Mucosa of rectum (tissue), 2 donors: ENCODE data around the gene DLX2.
"Not testable (repeated sequence)": the region's sequence is repeated elsewhere in the genome, so short reads cannot be mapped to it uniquely, and the experiment has no call there.

Experiments
- H3K27ac ChIP-seq, 2 donors: one replicate each; pipeline ENCODE4 v1.7.0; 2013; ENCODE audit warnings: inconsistent platforms in 2 of 2, low read depth in 2 of 2, low read length in 2 of 2
- H3K27me3 ChIP-seq, 2 donors: one replicate each; pipeline ENCODE4 v1.7.0; 2013; ENCODE audit warnings: low read length in 2 of 2; ENCODE audit not compliant: control insufficient read depth in 2 of 2, insufficient read depth in 2 of 2
- H3K36me3 ChIP-seq, 2 donors: one replicate each; pipeline ENCODE4 v1.7.0; 2013; ENCODE audit warnings: low read length in 2 of 2; ENCODE audit not compliant: control insufficient read depth in 2 of 2, insufficient read depth in 2 of 2
- H3K4me1 ChIP-seq, 2 donors: one replicate each; pipeline ENCODE4 v1.7.0; 2013; ENCODE audit warnings: low read length in 2 of 2, mild to moderate bottlenecking in 1 of 2; ENCODE audit not compliant: control insufficient read depth in 2 of 2, insufficient read depth in 2 of 2
- H3K4me3 ChIP-seq, 2 donors: one replicate each; pipeline ENCODE4 v1.7.0; 2013; ENCODE audit warnings: low read length in 2 of 2
- H3K9ac ChIP-seq, 2 donors: one replicate each; pipeline ENCODE4 v1.7.0; 2013; ENCODE audit warnings: low read length in 2 of 2, low read depth in 1 of 2, mild to moderate bottlenecking in 1 of 2
- H3K9me3 ChIP-seq, 2 donors: one replicate each; pipeline ENCODE4 v1.7.0; 2013; ENCODE audit warnings: low read length in 2 of 2; ENCODE audit not compliant: control insufficient read depth in 2 of 2
- donor health status: healthy.
- donor health status: Normal muscosa, but diverticular disease.

DLX2 gene

DNA sequence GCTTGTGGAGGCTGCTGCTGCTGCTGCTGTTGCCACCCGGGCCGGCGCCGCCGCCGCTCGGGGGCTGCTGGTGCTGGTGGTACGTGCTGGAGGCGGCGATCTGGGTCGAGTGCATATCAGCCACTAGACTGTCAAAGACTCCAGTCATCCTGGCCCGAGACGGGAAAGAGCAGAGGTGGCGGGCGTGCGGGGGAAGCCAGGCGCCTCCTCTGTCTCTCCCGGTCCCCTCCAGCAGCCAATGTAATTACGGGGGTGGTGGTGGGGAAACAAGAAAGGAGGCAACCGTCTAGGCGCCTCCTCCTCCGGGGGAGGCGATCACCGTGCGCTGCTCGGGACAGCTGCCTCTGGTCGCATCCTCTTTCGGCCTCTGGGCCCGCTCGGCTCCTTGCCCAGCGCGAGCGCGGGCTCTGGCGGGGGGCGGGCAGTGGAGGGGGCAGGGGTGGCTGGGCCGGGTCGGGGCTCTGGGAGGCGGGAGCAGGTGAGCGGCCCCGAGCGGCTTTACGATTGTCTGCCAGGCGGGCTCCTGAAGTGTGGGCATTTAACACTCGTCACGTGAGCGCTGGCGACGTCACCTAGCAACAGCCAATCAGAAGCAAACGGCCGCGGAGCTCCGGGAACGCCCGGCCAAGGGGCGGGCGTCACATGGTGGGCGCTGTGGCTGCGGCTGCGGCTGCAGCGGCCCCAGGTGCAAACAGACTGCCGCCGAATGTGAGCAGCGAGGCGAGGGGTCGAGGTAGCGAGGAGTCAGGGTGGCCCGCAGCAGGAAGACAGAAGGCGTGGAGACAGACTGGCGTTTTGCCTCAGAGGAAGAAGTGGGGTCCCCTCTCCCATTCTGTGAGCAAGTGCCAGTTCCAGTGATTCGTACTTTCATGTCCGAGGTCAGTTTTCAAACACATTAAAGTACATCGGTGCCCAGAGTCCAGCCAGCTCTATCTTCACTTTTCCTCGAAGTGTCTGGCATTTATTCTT, at the start of gene DLX2:
Gene DLX2, minus strand, starts transcription at position 510 of the 969 bp plus-strand sequence. Its CDS starts 362 bp downstream, at position 148.
- Histone ChIP-seq H3K9me3 (no peaks in the 10 kb centered on the region), H3K4me1 (peaks cover 25 to 53% of the 10 kb centered on the region in 2 donors), H3K27me3 (peaks cover 77 to 79% of the 10 kb centered on the region in 2 donors), H3K27ac (no peak within 1 kb of the TSS), H3K9ac (peak within 1 kb of the TSS in 1 of 2 donors; percentile 5), H3K4me3 (peak within 1 kb of the TSS; percentile 57 to 80), H3K36me3 (no peaks in the 10 kb centered on the region)

DNA sequence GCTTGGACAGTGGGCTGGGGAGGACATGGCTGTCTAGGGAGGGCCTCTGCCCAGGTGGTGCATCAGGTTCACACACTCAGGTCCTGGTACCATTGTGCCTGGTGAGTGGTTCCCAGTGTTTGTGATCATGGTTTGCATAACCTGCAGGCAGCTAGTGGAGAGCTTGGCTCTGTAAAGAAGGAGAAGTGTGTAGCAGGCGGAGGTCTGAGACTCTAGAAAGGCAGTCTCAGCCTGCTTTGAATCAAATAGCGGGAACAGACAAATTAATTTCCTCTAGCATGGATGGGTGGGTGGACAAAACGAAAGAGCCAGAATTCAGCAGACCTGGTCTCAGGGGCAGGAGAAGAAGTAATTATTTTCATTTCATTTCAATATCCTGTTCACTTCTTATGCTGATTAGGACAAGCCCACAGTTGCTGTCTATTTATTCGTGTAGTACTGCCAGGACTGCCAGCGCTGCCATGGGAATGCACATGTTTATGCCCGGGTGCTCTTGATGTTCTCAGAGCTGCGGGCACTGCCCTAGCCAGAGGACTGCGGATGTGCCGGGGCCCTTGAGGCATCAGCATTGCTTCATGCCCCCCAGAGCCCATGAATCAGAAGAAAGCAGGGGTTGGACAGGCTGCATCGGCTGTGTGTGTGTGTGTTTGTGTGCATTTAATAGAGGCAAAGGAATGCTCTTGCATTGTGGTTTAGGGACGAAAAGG, 45.4 kb upstream of the DLX2 start:
- Histone ChIP-seq H3K4me1 (no peaks in the 10 kb centered on the region), H3K4me3 (no peak overlapping the region), H3K9me3 (no peaks in the 10 kb centered on the region), H3K9ac (no peak overlapping the region), H3K27ac (no peak overlapping the region), H3K27me3 (peaks cover 0 to 4% of the 10 kb centered on the region in 2 donors), H3K36me3 (no peaks in the 10 kb centered on the region)

DNA sequence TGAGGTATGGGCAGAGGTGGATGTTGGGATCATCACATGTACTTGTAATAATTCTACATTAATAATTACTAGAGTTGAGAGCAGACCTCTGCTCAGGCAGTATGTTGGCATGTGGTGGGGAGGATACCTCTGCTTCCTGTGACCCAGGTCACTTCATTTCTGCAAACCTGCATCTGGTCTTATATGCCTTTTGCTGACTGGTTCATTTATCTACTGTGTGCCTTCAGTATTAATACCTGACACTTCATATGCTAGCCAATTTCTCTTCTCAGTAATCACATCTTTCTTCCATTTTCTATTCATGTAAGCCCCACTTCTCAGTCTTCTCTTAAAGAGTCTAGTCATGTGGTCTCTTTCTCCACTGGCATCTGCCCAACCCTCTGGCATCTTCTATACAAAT, 41.1 kb upstream of the DLX2 start:
- no peak overlapping the region for H3K9ac ChIP-seq
- peaks cover 0 to 6% of the 10 kb centered on the region in 2 donors for H3K27me3 ChIP-seq

DNA sequence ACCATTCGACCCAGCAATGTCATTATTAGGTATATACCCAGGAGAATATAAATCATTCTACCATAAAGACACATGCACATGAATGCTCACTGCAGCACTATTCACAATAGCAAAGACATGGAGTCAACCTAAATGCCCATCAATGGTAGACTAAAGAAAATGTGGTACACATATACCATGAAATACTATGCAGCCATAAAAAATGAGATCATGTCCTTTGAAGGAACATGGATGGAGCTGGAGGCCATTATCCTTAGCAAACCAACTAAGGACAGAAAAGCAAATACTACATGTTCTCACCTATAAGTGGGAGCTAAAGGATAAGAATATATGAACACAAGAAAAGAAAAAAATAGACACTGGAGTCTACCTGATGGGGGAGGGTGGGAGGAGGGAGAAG, 36.0 kb upstream of the DLX2 start:
- H3K27me3 ChIP-seq, H3K9ac ChIP-seq, H3K27ac ChIP-seq, H3K4me3 ChIP-seq, H3K9me3 ChIP-seq, H3K4me1 ChIP-seq, H3K36me3 ChIP-seq: not testable (repeated sequence)

More for the DNA sequence above, 41.1 kb upstream of the DLX2 start:
- H3K36me3 ChIP-seq: no peaks in the 10 kb centered on the region
- no peaks in the 10 kb centered on the region for H3K9me3 ChIP-seq
- H3K4me3 ChIP-seq: no peak overlapping the region
- no peak overlapping the region for H3K27ac ChIP-seq
- no peaks in the 10 kb centered on the region for H3K4me1 ChIP-seq

DNA sequence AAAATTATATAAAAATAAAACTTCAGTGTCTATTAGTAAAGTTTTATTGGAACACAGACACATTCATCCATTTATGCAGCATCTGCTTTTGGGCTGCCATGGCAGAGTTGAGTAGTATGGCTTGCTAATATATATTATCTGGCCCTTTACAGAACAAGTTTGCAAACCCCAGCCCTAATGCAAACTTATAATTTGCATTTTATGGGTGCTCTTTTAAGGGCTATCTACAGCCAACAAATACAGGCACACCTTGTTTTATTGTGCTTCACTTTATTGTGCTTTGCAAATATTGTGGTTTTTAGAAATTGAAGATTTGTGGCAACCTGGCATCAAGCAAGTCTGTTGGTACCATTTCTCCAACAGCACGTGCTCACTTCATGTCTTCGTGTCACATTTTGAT, 35.2 kb upstream of the DLX2 start:
- no peak overlapping the region for H3K9ac ChIP-seq
- no peaks in the 10 kb centered on the region for H3K9me3 ChIP-seq
- H3K36me3 ChIP-seq: no peaks in the 10 kb centered on the region
- no peaks in the 10 kb centered on the region for H3K4me1 ChIP-seq
- H3K4me3 ChIP-seq: no peak overlapping the region
- H3K27me3 ChIP-seq: peaks cover 0 to 2% of the 10 kb centered on the region in 2 donors
- no peak overlapping the region for H3K27ac ChIP-seq

DNA sequence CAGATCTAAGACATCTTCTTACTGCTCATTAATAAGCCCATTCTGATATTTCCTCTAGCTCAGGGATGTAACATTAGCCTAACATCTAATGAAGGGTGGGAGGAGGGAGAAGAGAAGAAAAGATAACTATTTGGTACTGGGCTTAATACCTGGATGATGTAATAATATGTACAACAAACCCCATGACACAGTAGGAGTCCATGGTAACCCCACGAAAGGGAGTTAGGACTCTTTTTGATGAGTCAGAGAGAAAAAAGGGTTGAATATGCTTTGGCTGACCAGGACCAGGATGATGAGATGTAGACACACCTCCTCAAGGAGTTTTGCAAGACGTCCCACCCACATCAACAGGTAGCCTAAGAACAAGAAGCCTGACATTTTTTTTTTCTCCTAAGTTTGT, 34.4 kb upstream of the DLX2 start:
- no peaks in the 10 kb centered on the region for H3K4me1 ChIP-seq
- H3K9me3 ChIP-seq: no peaks in the 10 kb centered on the region
- H3K9ac ChIP-seq: no peak overlapping the region
- no peak overlapping the region for H3K4me3 ChIP-seq
- H3K36me3 ChIP-seq: no peaks in the 10 kb centered on the region
- H3K27ac ChIP-seq: no peak overlapping the region
- peaks cover 0 to 2% of the 10 kb centered on the region in 2 donors for H3K27me3 ChIP-seq

DNA sequence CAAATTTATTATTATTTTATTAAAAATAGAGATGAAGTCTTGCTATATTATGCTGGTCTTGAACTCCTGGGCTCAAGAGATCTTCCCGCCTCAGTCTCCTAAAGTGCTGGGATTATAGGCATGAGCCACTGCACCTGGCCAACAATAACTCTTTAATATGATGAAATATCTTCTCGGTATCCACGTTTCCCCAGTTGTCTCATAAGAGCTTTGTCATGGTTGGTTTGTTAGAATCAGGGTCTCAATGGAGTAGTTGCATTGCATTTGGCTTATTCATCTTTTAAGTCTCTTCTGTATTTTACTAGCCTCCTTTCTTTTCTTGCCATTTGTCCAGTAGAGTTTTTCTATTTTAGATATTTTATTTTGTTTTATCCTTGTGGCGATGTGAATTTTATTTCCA, 32.7 kb upstream of the DLX2 start:
- no peaks in the 10 kb centered on the region for H3K36me3 ChIP-seq
- no peaks in the 10 kb centered on the region for H3K9me3 ChIP-seq
- H3K27ac ChIP-seq: no peak overlapping the region
- no peak overlapping the region for H3K9ac ChIP-seq
- H3K27me3 ChIP-seq: peaks cover 0 to 2% of the 10 kb centered on the region in 2 donors
- H3K4me1 ChIP-seq: no peaks in the 10 kb centered on the region
- H3K4me3 ChIP-seq: no peak overlapping the region

DNA sequence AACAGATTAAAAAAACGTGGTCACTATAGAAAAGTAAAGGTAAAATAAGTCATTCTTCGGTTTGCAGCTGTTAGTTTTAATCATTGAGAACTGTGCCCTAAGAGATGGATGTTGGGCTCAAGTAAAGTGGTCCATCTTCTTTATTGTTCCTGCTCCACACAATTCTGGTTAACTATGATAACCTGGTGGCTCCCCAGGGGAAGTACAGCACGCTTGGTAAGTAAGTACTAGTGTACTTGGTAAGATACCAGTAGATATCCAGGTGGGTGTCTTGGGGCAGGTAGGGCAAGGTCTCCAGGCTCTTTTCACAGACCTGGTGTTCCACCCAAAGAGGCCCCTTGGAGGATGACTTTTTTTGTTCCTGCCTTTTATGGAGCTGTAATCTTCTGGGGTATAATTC, 31.6 kb upstream of the DLX2 start:
- Histone ChIP-seq H3K9ac (no peak overlapping the region), H3K27me3 (no peaks in the 10 kb centered on the region), H3K4me1 (no peaks in the 10 kb centered on the region), H3K27ac (no peak overlapping the region), H3K4me3 (no peak overlapping the region), H3K9me3 (no peaks in the 10 kb centered on the region), H3K36me3 (no peaks in the 10 kb centered on the region)

DNA sequence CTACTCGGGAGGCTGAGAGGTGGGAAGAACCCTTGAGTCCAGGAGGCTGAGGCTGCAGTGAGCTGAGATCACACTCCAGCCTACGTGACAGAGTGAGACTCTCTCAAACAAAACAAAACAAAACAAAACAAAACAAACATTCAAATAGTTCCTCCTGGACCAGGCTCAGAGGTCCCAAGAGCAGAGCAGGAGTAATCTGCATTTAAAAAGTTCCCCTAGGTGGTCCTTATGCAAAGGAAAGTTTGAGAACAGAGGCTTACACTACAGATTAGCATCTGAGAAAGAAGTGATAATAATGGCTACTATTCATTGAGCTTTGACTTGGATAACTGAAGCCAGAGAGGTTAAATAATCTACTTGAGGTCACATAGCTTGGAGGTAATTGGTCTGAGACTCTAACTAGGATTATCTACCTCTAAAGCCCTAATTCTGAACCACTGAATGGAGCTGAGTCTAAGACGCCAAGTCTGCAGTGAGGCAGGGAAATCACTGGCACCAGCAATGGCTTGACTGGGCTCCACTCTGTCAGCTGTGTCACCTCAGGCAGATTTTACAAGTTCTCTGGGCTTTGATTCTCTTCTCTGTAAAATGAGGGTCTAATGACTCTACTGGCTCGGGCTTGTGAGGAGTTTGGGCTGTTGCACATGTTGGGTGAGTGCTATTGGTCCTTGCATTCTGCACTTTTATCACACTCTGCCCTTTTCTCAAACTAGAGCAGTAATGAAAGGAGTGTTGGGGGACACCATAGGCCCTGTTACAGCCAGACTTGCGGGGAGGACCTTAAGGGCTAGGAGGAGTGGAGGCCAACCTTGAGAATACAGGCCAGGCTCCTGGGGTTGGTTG, 29.2 kb upstream of the DLX2 start:
- Histone ChIP-seq H3K36me3 (no peaks in the 10 kb centered on the region), H3K27ac (no peak overlapping the region), H3K27me3 (no peaks in the 10 kb centered on the region), H3K9me3 (no peaks in the 10 kb centered on the region), H3K9ac (no peak overlapping the region), H3K4me1 (no peaks in the 10 kb centered on the region), H3K4me3 (no peak overlapping the region)
